Lung (tissue), 16 donors: ENCODE results near the gene CYP39A1. TPM values are rescaled to one million over a fixed set of nuclear protein-coding genes. Genes with fewer than 3 reads are reported as not detected.

Experiments used
- ATAC-seq: fragments of 200-7000 bp; cut with Tn5 transposase; one replicate; pipeline ENCODE4 v1.9.1; 2020; ENCODE audit warnings: moderate number of reproducible peaks; ENCODE audit not compliant: insufficient read depth, low FRiP score
- DNase-seq, 3 donors: peaks; one replicate each; pipeline ENCODE4 v3.0.0-alpha.2; 2013 to 2017
- H3K27ac ChIP-seq, 2 donors: one replicate each; pipeline ENCODE4 v1.5.1; 2013; ENCODE audit warnings: mild to moderate bottlenecking in 2 of 2, moderate library complexity in 2 of 2, control low read depth in 1 of 2, inconsistent platforms in 1 of 2, low read depth in 1 of 2, low read length in 1 of 2
- H3K27me3 ChIP-seq, 3 donors: one replicate each; pipeline ENCODE4 v1.5.1; 2013; ENCODE audit warnings: low read length in 2 of 3; ENCODE audit not compliant: control insufficient read depth in 3 of 3, insufficient read depth in 3 of 3
- H3K36me3 ChIP-seq, 4 donors: one replicate each; pipeline ENCODE4 v1.5.1; 2013; ENCODE audit warnings: low read length in 4 of 4, mild to moderate bottlenecking in 1 of 4, moderate library complexity in 1 of 4; ENCODE audit not compliant: control insufficient read depth in 4 of 4, insufficient read depth in 4 of 4
- H3K4me1 ChIP-seq, 5 donors: one replicate each; pipeline ENCODE4 v1.5.1; 2013; ENCODE audit warnings: low read length in 5 of 5, mild to moderate bottlenecking in 2 of 5, moderate library complexity in 1 of 5; ENCODE audit not compliant: control insufficient read depth in 5 of 5, insufficient read depth in 5 of 5
- H3K4me3 ChIP-seq: one replicate; pipeline ENCODE4 v1.5.1; 2013; ENCODE audit warnings: mild to moderate bottlenecking, control low read depth, moderate library complexity
- H3K9ac ChIP-seq, 2 donors: one replicate each; pipeline ENCODE4 v1.5.1; 2013; ENCODE audit warnings: low read length in 2 of 2, control low read depth in 1 of 2; ENCODE audit not compliant: insufficient read depth in 1 of 2
- H3K9me3 ChIP-seq, 4 donors: one replicate each; pipeline ENCODE4 v1.5.1; 2013; ENCODE audit warnings: low read length in 3 of 4, mild to moderate bottlenecking in 1 of 4, moderate library complexity in 1 of 4; ENCODE audit not compliant: control insufficient read depth in 4 of 4, insufficient read depth in 3 of 4
- CTCF ChIP-seq: IDR thresholded peaks from 2 replicates; pipeline ENCODE4 v1.5.1; 2012; ENCODE audit warnings: mild to moderate bottlenecking; ENCODE audit errors: control extremely low read depth, extremely low read depth
- WGBS, 2 donors: extraction: QIAGEN DNeasy Blood & Tissue Kit; methylation state at CpG; one replicate each; pipeline ENCODE4 v1.1.7; 2013; 5-methylcytosine and 5-hydroxymethylcytosine counted together
- long read RNA-seq, 5 donors: transcript quantifications; one replicate each; lab custom pipeline, GENCODE V29; 2026
- polyA plus RNA-seq, 2 donors: library from polyadenylated mRNA; stranded (reverse); fragments of 200-250 nt; gene quantifications; one replicate each; pipeline ENCODE4 v1.2.1, GENCODE V29; 2013
- total RNA-seq, 2 donors: library from RNA; depleted of rRNA in 1 of 2; stranded (reverse); fragments of >200 nt in 1 of 2; gene quantifications; one replicate each; pipeline ENCODE4 v1.2.1, GENCODE V29; 2014 to 2021
- donor health status: control.
- donor health status: control.
- donor health status: Bipolar disorder and iron deficiency.
- donor health status: healthy.
- donor health status: DM: yes; HTN: yes; CAD: no.

Gene CYP39A1
- total RNA-seq, result 10 to 100 TPM in 1 of 2 donors, 1 to 10 TPM in 1; 6.3 to 14.4 TPM
- polyA plus RNA-seq, result 1 to 10 TPM; 2.2 to 3.6 TPM
- long read RNA-seq, donor 1, partial matches to known transcripts, result 0 of 2 reads
- long read RNA-seq, donor 1, other reads (novel, unspliced or antisense), result 0 of 2 reads
- long read RNA-seq, donor 2, result 0 reads
- long read RNA-seq, donor 3, partial matches to known transcripts, result 0 of 1 reads
- long read RNA-seq, donor 3, other reads (novel, unspliced or antisense), result 0 of 1 reads
- long read RNA-seq, donor 4, result 0 reads
- long read RNA-seq, donor 5, partial matches to known transcripts, result 9 of 10 reads
- long read RNA-seq, donor 5, other reads (novel, unspliced or antisense), result 0 of 10 reads

GRCh38 chr6:46652603-46653438 is at the start of gene CYP39A1, which contains the start of gene SLC25A27:
TSS of gene CYP39A1 (minus strand) at chr6:46652818. CDS start at chr6:46652582, 236 bp downstream.
TSS of gene SLC25A27 (plus strand) at chr6:46652975. CDS start at chr6:46653193, 218 bp downstream.
- 0 to 1% methylated on average over 70 to 72 of the region's 72 CpGs for WGBS, 2 donors
- peak; percentile 99 for ATAC-seq

GRCh38 chr6:46699970-46700369 is 47.4 kb upstream of the CYP39A1 start:
- Histone ChIP-seq H3K27ac (no peak overlapping the region), H3K4me1 (no peaks in the 10 kb centered on the region), H3K36me3 (no peaks in the 10 kb centered on the region), H3K4me3 (no peak overlapping the region), H3K27me3 (peaks cover 0 to 10% (median 0%) of the 10 kb centered on the region in 3 donors), H3K9me3 (no peaks in the 10 kb centered on the region), H3K9ac (no peak overlapping the region)
- DNase-seq, result no peak
- no peak for ATAC-seq
- TF ChIP-seq CTCF, result no peak
- 77 to 80% methylated on average over 1 of the region's 1 CpG for WGBS, 2 donors

More at GRCh38 chr6:46652603-46653438, at the start of gene CYP39A1, which contains the start of gene SLC25A27:
- Histone ChIP-seq H3K27ac (peak within 1 kb of the TSS; percentile 89 to 90), H3K27me3 (no peaks in the 10 kb centered on the region), H3K9ac (peak within 1 kb of the TSS; percentile 80 to 93), H3K9me3 (no peaks in the 10 kb centered on the region), H3K36me3 (no peaks in the 10 kb centered on the region), H3K4me3 (peak within 1 kb of the TSS; percentile 94), H3K4me1 (peaks cover 0 to 25% (median 0%) of the 10 kb centered on the region in 5 donors)
- no peak for TF ChIP-seq CTCF
- DNase-seq, result peak; percentile 95 to 96 (median 96)

- no peaks in the 10 kb centered on the region for H3K36me3 ChIP-seq
- H3K9me3 ChIP-seq, result no peaks in the 10 kb centered on the region
- peaks cover 0 to 17% (median 0%) of the 10 kb centered on the region in 5 donors for H3K4me1 ChIP-seq
- H3K9ac ChIP-seq, result no peak overlapping the region
- H3K27ac ChIP-seq, result no peak overlapping the region
- DNase-seq, result peak in 2 of 3 donors; percentile 65 to 67
- no peak overlapping the region for H3K4me3 ChIP-seq
- 65 to 73% methylated on average over 1 of the region's 1 CpG for WGBS, 2 donors
- no peak for TF ChIP-seq CTCF
- no peaks in the 10 kb centered on the region for H3K27me3 ChIP-seq
- ATAC-seq, result no peak
Measured at GRCh38 chr6:46690911-46691451, 38.4 kb upstream of the CYP39A1 start.
